HK-2 (cell line): ENCODE results near the gene MIB2.

Source experiments
- DNase-seq: peaks from one replicate; pipeline ENCODE4 v3.0.0-alpha.2; 2018; ENCODE audit not compliant: unreplicated experiment

The MIB2 gene

DNA sequence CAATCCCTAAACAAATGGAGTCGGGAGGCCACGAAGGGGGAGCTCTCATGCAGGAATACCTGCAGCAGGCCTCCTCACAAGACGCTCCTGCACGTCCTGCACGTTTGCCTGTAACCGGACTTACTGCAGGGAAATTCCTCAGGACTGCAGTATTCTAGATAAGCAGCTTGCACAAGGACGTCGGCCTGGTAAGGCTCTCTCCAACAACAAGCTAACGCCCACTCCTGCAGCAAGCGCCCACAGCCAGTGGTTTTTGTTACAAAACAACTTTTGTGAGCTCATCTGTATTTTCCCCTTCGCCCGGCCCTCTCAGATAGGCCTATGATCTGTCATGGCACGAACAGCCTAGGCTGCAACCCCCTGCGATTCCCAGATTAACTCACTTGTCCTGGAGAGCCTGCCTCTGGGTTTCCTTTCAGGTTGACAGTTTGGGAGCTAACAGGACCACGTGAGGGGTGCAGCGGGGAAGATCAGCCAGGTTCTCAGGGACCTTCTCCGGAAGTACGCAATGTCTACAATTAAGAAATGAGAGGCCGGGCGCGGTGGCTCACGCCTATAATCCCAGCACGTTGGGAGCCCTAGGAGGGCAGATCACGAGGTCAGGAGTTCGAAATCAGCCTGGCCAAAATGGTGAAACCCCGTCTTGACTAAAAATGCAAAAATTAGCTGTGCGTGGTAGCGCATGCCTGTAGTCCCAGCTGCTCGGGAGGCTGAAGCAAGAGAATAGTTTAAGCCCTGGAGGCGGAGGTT lies 921 bp upstream of the MIB2 start:
- peak; percentile 71 for DNase-seq

DNA sequence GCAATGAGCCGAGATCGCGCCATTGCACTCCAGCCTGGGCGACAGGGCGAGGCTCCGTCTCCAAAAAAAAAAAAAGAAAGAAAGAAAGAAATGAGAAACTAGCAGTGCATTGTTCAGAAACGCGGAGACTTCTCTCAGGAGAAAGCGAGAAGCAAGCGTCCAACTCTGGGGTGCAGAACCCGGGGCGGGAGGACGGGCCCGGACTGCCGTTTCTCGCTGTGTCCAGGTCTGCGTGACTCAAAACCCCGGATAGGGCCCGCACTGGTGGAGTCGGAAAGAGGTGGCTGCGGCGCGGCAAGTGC lies 395 bp upstream of the MIB2 start:
- no peak for DNase-seq

DNA sequence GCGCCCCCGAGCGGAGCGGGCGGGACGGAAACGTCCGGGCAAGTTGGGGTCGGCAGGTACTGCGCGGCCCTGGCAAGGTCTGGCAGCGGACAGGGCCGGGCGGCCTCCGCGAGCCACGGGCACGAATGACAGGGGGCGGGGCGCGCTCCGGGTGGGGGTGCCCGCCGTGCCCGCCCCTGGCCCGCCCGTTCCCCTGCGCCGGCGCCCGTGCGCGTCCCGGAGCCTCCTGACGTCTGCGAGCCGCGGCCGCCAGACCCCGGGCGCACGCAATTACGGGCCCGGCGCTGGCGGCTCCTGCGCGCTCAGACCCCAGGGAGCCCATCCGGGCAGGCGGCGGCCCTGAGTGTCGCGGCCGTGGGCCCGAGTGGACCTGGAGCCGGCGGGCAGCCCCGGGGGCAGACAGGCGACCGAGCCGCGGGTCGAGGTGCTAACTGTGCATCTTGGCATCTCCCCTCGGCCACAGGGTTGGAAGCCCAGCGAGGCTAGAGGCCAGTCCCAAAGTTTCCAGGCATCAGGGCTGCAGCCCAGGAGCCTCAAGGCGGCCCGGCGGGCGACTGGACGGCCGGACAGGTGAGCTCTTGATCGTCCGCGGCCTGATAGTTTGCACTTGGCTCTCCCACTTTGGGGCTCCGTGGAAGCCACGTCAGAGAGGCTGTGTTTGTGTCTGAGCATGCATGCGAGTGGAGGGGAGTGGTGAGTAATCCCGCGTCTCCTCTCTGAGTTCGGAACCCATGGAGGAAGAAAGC lies 918 bp downstream of the MIB2 start:
- no peak for DNase-seq

DNA sequence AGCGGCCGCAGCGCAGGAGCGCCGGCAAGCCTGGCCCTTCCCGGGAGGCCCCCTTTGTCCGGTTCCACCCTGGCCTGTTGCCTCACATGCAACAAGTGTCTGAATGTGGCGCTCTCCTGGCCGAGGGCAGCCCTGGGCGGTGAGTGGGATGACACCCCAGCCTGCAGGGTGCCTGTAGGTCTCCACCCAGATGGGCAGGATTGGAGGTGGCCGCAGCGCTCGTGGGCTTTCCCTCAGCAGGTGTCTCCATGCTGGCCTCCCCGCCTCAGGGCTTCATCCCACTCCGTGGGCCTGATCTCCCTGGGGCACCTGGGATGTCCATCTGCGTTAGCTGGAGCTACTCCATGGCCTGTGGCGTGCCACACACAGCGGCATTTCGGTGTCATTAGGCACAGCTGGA lies 1.5 kb downstream of the MIB2 start:
- no peak for DNase-seq

DNA sequence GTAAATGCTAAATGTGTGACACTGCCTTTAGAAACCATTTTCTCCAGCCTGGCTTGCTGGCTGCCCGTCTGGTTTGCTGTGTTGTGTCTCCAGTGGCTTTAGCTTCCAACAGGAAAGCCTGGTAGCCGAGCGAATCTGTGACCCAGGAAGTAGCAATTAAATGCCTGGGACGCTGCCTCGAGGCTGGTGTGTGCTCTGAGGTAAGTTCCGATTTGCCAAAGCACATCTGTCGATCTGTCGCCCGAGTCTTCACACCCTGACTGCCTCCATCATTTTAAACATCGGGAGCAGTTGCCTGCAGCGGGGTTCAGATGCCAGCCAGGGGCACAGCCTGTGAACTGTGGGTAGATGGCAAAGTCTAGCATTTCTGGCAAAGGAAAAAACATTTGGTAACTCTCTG lies 2.2 kb downstream of the MIB2 start:
- DNase-seq, result no peak

DNA sequence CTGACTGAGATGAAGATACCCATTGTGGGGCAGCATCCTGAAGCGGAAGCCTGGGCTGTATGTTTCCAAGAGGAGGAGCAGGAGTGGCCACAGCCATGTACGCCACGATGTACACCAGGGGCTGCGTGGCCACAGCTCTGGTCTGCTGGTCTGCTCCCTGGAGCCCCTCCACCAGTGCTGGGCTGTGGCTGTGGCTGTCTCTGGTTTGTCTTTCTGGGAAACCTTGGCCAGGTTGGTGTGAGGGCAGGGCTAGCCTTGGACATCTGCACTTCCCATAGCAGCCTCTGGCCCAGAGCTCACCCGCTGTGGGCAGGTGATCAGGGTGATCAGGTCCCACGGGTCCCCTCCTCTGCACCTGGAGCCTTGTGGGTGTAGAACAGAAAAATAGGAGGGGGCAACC lies 2.6 kb downstream of the MIB2 start:
- DNase-seq, result no peak

DNA sequence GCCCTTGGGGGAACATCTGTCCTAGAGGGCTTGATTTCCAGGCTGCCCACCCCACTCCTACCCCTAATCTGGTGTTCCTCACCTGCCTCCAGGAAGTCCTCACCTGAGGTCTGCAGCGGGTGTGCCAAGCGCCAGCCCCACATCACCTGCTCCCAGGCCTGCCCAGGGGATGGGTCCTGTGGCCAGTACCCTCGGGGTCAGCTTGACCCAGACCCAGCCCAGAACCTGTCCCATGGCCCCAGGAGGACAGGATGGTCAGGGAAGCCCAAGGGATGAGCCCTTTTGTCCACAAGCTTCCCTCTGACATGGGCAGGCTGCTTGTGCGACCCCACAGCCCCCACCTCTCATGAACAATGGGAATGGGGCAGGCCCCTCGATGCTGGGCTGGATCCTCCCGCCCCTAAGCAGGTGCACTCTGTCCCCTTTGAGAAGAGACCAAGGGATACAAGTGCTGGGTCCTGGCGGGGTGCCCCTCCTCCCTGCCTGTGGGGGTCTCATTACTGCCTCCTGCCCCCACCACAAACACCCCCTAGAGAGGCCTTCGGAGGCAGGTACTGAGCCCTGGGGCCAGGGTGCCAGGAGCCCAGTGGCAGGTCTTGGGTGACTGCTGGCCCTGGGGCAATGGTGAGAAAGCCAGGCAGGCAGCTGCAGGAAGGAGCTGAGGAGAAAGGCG lies 3.2 kb downstream of the MIB2 start:
- DNase-seq, result no peak

DNA sequence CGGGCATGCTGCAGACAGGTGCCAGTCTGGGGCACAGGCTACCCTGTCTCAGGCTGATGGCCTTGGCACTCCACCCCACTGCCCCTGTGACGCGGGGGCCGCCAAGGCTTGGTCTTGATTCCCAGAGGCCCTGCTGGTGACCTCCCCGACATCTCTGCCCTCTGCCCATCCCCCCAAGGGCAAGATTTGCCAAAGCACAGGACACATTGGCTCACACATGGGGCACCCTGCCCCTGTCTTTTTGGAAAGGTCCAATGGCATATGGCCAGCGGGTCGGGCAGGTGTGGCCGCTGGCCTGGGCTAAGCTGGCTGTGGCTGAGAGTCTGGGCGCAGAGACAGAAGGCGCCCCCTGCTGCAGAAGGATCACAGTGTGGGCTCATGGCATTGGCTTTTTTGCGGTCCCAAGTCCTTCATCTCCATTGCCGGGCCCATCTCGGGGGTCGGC lies 4.6 kb downstream of the MIB2 start:
- no peak for DNase-seq

DNA sequence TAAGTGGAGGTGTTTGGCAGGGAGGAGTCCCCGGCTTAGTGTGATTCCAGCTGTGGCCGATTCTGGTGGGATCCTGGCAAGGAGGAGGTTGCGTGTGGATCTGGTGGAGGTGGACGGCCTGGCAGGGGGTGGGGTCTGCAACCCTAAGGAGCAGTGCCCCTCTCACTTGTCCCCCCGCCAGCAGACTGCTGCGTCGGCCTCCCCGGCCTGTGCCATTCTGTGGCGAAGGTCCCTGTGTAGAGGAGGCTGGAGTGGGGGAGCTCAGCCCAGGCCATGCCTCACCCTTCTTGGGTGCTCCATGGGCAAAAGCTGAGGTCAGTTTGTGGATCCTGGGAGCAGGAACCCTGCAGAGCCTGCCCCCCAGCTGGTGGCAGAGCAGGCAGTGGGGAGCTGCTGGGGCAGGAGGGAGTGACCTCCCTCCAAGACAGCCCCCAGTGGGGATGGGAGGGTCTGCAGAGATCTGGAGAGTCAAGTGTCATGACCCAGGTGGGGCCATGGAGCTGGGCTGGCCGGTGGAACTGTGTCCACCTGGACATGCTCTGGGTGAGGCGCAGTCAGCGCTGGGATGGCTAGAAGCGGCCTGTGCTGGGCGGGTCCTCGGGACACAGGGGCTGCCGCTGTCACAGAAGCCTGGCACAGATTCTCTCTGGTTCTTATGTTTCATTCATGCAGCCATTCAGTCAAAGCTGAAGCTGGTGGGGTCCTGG lies 5.3 kb downstream of the MIB2 start:
- no peak for DNase-seq

DNA sequence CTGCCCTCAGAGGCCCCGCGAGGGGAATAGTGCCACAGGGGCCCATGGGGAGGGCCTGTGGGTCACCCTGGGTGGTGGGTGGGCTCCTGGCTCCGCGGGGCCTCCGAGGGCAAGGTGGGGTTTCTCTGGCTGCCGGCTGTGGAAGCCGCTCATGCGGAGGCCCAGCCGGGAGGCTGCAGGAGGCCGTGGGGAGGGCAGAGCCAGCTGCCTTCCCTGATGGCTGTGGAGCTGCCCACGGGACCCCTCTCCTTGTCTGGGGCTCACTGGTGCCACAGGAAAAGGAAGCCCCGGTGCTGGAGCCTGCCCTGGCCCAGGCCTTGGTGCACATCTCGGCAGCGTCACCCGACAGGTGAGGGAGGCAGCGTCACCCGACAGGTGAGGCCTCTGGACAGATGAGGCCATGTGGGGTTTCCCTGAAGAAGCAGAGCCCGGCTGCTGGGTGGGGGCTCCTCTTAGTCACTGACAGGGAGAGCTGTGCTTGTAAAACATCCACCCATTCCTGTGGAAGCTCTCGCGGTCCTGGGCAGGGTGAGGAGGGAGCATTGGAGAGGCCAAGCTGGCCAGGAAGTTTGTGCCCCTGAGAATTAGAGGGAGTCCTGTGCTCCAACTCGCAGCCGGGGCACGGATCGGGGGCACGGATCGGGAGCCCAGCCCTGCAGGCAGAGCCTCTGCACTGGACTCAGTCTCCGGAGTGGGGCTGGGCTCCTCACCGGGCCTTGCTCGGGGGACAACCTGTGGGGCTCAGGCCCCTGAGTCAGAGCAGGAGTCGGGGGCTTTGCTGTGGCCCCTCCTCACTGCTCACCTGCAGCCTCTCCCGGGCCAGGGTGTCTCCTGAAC lies 6.1 kb downstream of the MIB2 start:
- DNase-seq, result no peak

DNA sequence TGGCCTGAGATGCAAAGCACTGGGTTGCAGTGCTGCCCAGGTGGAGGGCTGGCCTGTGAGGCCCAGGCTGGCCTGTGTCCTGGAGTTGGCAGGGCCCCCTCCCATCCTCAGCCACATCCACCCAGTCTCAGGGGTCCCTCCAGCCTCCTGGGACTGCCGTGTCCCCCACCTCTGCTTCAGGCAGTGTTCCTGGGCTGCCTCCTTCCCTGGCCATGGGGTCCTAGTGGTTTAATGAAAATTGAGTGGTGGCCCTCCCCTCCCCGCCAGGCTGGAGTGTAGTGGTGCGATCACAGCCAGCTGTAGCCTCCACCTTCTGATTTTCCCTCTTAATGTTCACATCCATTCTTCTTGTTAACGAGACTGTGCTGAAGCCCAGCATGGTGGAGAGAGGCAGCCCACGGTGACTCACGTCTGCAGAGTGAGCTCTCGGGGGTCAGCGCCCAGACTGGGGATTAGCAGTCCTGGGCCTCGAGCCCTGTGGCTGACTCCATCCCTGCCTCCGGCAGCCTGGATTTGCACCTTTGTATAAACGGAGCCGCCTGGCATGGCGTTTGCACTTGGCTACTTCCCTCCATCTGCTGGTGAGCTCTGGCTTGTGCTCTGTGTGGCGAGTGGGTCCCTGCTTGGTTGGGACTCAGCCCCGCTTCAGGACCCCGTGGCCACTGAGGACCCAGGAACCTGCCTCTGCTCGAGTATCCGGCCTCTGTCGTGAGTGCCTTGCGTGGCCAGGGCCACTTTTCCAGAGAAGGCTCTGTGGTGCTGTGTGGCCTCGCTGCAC lies 6.9 kb downstream of the MIB2 start:
- DNase-seq, result no peak

DNA sequence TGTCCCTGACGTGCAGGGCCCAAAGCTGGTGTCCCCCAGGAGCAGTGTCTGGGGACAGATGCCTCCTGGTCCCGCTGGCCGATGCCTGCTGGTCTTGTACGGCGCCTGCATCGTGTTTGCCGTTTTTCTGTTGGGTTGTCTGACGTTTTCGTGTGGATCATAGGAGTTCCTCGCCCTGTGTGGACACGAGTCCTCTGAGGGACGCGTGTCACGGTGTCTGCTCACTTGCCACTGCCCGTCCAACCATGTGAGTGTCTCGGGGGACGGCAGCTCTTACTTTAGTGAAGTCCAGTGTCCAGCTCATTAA lies 7.4 kb downstream of the MIB2 start:
- no peak for DNase-seq

DNA sequence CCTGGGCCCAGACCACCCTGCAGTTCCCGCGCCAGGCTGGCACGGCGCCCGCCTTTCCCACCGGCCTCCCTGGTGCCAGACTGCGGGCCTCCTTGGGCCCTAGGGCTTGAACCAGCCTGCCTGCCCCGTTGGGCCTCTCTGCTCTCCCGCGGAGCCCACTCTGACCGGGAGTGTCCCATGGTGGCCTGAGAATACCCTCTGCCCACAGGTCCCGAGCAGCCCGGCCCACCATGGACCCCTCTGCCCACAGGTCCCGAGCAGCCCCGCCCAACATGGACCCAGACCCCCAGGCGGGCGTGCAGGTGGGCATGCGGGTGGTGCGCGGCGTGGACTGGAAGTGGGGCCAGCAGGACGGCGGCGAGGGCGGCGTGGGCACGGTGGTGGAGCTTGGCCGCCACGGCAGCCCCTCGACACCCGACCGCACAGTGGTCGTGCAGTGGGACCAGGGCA lies 7.9 kb downstream of the MIB2 start:
- no peak for DNase-seq

DNA sequence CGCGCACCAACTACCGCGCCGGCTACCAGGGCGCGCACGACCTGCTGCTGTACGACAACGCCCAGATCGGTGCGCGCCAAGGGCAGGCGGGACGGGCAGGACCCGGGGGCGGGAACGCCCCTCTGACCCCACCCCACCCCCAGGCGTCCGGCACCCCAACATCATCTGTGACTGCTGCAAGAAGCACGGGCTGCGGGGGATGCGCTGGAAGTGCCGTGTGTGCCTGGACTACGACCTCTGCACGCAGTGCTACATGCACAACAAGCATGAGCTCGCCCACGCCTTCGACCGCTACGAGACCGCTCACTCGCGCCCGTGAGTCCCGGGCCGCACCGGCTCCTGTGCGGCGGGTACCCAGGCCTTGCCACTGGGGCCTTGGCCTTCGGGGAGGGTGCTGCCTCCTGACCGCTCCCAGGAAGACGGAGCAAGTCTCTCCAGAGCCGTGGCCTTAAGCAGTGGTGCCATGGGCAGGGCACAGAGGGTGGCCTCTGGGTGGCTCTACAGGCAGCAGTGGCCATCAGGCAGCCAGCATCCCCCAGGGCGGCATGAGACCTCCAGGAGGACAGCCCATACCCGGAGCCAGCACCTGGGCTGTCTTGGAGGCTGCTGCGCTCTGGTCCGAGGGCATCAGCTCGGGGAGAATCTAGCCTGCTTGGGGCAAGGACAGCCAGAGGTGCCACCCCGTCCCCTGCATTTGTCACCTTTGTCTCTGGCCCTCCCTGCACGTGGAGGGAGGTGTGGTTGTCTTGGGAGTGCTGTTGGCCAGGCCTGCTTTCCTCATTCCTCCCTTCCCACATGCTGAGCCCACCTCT lies 8.5 kb downstream of the MIB2 start:
- DNase-seq, result no peak

DNA sequence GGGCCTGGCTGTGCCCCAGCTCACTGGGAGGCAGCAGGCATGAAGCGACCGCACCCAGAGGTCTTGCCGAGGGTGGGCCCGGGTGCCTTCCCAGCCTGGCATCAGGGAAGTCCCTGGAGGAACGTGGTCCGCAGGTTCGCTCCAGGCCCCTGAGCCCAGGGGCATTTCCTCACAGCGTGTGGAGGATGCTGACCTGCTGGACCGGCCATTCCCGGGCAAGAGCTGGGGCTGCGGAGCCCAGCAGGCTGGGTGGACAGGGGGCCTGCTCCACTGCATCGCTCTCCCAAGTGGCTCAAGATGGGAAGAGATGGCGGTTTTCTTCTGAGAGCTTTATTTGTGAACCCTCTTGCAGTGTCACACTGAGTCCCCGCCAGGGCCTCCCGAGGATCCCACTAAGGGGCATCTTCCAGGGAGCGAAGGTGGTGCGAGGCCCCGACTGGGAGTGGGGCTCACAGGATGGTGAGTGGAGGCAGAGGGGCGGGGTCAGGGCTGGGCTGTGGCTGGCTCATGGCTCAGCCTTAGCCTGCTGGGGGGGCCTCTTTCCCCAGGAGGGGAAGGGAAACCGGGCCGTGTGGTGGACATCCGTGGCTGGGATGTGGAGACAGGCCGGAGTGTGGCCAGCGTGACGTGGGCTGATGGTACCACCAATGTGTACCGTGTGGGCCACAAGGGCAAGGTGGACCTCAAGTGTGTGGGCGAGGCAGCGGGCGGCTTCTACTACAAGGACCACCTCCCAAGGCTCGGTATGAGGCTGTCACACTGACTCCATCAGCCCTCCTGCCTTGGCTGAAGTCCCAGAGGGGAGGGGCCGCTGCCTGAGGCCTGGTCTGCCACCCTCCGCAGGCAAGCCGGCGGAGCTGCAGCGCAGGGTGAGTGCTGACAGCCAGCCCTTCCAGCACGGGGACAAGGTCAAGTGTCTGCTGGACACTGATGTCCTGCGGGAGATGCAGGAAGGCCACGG lies 9.4 kb downstream of the MIB2 start:
- no peak for DNase-seq

DNA sequence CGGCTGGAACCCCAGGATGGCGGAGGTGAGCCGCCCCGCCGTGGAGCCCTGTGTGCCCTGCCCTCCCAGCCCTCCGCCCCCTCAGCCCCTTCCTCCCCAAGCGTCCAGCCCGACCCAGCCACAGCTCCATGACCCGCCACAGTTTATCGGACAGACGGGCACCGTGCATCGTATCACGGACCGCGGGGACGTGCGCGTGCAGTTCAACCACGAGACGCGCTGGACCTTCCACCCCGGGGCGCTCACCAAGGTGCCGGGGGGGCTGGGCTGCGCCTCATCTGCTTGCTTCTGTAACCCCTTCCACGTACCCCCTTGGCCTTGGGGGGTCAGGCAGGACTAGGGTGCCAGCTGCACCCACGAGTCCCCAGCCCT lies 10.1 kb downstream of the MIB2 start:
- DNase-seq, result no peak

DNA sequence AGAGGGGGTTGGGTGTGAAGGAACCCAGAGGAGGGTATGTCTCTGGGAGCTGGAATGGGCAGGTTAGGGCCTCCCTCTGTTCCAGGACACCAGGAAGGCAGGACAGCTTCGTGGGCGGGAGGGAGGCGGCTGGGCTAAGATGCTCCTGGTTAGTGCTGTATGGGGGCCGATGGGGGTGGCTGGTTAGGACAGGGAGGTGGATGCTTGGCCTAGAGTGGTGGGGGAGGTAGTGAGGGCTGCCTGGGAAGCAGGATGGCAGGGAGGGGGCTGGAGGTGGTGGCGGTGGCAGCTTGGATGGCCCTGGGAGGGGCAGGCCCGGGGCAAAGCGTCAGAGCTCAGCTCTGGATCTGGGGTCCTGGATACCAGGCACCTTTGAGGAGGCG lies 10.5 kb downstream of the MIB2 start:
- DNase-seq, result no peak

DNA sequence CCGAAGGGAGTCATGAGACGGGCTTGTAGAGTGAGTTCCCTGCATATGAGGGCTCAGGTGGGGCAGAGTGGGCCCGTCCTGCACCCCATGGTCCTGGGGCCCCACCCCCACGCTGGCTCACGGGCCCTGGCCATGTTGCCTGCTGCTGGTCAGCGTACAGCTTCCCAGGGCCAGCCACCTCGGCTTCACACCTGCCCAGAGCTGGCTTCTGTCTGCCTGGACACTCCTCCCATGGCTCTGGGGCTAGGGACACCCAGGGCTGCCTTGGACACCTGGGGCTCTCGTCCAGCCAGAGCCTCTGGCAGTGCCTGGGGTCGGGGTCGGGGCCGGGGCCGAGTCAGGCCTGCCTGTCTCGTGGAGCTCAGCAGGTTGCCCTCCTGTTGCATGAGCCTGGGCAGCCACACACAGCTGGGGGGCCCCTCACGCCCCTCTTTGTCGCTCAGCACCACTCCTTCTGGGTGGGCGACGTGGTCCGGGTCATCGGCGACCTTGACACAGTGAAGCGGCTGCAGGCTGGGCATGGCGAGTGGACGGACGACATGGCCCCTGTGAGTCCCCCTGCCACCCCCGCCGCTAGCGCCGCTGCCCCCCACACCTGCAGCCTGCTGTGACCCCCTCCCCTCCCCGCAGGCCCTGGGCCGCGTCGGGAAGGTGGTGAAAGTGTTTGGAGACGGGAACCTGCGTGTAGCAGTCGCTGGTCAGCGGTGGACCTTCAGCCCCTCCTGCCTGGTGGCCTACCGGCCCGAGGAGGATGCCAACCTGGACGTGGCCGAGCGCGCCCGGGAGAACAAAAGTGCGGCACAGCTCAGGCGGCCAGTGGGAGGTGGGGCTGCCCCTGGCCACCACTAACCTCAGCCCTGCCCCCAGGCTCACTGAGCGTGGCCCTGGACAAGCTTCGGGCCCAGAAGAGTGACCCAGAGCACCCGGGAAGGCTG lies 11.2 kb downstream of the MIB2 start:
- no peak for DNase-seq
